Measurements from ENCODE around the gene PPP1R16B.
"Not testable (repeated sequence)": the region's sequence is repeated elsewhere in the genome, so short reads cannot be mapped to it uniquely, and the experiment has no call there.

Gene PPP1R16B

DNA sequence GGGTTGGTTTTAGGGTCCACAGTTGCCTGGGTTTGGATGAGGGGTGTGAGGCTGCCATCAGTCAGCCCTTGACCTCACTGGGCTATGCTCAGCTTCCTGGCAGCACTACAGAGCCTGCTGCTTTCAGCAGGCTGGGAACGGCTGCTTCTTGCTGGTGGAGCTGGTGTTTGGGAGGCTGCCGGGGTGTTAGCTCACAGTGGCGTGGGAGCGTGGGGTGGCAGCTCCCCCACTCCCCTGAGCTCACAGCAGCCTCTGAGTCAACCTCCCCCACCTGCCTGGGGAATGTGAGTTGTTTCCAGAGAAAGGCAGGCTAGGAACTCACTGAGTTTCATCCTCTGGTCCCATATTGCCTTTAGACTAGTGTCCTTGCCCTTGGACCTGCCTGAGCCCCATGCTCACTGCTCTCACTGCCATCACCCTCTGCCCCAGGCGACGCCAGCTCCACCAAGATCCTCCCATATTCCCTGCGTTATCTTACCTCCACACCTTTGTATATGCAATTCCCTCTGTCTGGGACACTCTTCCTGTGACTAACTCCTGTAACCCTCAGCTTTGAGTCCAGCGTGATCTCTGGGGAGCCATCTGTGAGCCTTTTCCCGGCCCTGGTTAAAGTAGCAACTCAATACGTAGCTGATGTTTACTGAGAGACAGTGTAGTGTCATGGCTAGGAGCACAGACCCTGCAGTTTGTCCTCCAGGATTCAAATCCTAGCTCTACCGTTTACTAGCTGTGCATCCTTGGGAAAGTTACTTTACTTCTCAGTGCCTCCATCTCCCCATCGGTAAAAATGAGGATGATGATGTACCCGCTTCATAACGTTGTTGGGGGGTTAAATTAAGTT is 34.8 kb downstream of the PPP1R16B start:
- FAIRE-seq (no peak), DNase-seq (ENCODE audit: insufficient read length, low spot score) (no peak)
- TF ChIP-seq POLR2A (IDR thresholded peaks at IDR 0.05; ENCODE audit: low read depth, low read length) = no peak

DNA sequence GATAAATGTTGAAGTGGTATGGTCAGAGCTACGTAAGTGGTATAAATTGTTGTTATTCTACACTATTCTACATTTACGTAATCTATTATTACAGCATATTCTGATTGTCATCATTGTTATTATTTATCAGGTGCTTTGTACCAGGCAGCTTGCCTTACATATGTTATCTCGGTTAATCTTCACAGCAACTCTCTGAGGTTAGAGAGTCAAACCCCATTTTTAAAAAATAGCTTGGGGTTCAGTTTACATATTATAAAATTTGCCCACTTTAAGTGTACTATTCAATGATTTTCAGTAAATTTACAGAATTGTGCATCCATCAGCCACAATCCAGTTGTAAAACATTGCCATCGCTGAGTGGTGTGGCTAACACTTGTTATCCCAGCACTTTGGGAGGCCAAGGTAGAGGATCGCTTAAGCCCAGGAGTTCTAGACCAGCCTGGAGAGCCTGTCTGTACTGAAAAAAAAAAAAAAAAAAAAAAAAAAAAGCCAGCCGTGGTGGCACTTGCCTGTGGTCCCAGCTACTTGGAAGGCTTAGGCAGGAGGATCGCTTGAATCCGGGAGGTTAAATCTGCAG is 35.5 kb downstream of the PPP1R16B start:
- TF ChIP-seq POLR2A (IDR thresholded peaks at IDR 0.05; ENCODE audit: low read depth, low read length) = no peak
- no peak for DNase-seq (ENCODE audit: insufficient read length, low spot score)
- FAIRE-seq = no peak

DNA sequence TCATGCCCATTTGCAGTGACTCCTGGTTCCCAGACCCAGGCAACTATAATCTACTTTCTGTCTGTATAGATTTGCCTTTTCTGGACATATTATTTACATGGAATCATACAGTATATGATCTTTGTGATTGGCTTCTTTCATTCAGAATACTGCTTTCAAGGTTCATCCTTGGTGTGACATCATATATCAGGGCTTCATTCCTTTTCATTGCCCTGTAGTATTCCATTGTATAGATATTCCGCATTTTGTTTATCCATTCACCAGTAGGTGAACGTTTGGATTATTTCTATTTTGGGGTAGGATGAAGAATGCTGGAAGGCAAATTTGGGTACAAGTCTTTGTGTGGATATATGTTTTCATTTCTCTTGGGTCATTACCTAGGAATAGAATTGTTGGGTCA is 36.1 kb downstream of the PPP1R16B start:
- no peak for FAIRE-seq
- TF ChIP-seq POLR2A (IDR thresholded peaks at IDR 0.05; ENCODE audit: low read depth, low read length) = no peak
- no peak for DNase-seq (ENCODE audit: insufficient read length, low spot score)

DNA sequence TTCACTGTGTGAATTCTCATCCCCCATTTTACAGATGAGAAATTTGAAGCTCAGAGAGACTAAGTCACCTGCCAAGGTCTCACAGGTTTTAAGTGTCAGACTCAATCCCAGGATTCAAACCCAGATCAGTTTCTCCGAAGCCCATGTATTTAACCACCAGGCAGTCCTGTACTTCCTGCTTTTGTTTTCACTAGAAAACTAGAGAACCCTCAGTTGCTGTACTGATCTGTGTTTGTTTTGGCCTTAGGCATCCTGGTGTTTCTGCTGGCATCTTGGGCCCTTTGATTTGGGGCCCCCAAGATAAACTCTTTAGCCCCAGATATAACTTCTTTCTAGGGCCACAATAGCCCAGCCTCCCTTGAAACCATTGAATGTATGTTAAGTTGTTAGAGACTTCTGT is 36.5 kb downstream of the PPP1R16B start:
- no peak for DNase-seq (ENCODE audit: insufficient read length, low spot score)
- TF ChIP-seq POLR2A (IDR thresholded peaks at IDR 0.05; ENCODE audit: low read depth, low read length) = no peak
- no peak for FAIRE-seq

DNA sequence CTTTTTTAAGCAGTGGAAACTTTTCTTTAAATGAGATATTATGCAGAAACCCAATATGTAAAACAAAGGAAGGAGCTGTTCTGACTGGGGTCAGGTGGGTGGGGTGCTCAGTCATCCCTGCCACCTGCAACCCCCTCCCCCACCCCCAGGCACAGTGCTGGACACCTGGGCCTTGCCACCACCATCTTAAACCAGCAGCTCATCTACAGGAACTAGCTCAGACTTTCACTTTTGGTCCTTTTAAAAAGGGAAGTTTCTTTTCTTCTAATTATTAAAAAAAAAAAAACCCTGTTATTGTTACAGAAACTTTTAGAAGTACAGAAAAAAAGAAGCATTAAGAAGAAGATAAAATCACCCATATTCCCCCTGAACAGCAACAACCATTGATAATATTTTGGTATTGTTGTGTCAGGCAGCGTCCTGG is 37.1 kb downstream of the PPP1R16B start:
- FAIRE-seq (no peak), DNase-seq (ENCODE audit: insufficient read length, low spot score) (no peak)
- no peak for TF ChIP-seq POLR2A (IDR thresholded peaks at IDR 0.05; ENCODE audit: low read depth, low read length)

DNA sequence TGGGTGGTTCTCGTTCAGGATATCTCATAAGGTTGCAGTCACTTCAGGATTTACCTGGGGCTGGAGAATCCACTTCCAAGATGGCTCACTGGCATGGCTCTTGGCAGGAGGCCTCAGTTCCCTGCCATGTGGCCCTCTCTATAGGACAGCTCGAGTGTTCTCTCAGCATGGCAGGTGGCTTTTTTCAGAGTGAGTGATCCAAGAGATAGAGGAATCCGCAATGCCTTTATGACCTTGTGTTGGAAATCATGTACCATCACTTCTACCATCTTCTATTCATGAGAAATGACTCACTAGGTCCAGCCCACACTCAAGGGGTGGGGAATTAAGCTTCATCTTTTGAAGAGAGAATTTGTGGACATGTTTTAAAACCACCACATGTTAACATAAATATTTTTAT is 37.8 kb downstream of the PPP1R16B start:
- no peak for TF ChIP-seq POLR2A (IDR thresholded peaks at IDR 0.05; ENCODE audit: low read depth, low read length)
- DNase-seq (ENCODE audit: insufficient read length, low spot score) (no peak), FAIRE-seq (no peak)

DNA sequence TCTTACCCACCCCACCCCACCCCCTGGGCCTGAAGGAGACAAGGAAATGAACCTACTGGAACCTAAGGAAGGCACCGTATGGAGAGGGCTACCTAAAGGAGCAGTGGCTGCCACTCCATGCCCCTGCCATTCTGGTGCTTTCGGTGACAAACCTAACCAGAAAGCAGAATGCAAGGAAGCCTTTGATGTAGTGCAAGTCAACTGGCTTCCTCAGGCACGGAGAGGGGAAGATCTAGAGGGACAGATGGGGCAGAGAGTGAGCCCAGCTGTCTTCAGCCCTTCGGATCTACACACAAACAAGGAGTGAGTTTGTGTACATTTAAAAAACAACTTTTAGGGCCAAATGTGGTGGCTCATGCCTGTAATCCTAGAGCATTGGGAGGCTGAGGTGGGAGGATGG is 39.5 kb downstream of the PPP1R16B start:
- TF ChIP-seq POLR2A (IDR thresholded peaks at IDR 0.05; ENCODE audit: low read depth, low read length) = no peak
- FAIRE-seq (no peak), DNase-seq (ENCODE audit: insufficient read length, low spot score) (no peak)

DNA sequence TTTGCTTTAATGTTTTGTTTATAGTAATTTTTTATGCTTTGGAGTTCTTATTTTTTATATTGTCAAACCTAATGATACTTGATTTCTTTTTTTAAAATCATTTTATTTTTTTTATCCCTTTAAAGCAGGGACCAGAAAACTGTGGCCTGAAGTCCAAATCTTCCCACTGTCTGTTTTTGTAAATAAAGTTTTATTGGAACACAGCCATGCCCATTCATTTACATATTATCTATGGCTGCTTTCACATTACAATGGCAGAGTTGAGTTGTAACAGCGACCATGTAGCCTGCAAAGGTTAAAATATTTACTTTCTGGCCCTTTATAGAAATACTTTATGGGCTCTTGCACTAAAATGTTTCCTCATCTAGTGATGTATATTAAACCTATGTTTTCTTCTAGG is 42.3 kb downstream of the PPP1R16B start:
- TF ChIP-seq POLR2A (IDR thresholded peaks at IDR 0.05; ENCODE audit: low read depth, low read length) = no peak
- FAIRE-seq (no peak), DNase-seq (ENCODE audit: insufficient read length, low spot score) (no peak)

DNA sequence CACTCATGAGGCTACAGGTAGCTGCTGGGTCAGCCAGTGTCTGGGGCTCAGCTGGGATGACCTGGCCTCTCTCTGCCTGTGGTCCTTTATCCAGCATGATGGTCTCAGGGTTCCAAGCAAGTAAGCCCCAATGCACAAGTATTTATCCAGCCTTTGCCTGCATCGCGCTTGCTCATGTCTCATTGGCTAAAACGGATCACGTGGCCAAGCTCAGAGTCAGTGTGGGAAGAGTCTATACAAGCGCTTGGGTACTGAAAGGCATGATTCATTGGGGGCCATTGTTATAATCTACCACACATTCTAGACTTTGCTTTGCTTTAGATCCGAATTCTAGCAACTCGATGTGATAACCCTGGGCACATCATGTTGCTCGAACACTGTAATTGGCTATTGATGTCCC is 48.3 kb downstream of the PPP1R16B start:
- TF ChIP-seq POLR2A (IDR thresholded peaks at IDR 0.05; ENCODE audit: low read depth, low read length) = no peak
- no peak for FAIRE-seq
- DNase-seq (ENCODE audit: insufficient read length, low spot score) = no peak

DNA sequence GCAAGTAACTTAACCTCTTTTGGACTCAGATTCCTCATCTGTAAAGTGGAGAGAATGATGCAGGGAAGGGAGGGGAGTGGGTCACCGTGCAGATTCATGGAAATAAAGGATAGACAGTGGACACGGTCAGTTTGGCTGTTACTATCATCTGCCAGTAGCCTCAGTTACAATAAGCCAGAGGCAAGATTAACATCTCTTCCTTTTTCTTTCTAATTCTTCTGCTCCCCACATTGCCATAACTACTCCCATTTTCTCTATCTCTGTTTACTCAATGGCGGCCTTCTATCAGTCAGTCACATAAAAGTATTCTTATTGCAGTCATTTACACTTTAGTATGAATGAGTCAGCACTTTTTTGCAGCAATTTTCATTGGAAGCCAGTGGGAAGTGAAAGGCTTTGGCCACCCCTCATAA is 49.2 kb downstream of the PPP1R16B start:
- no peak for TF ChIP-seq POLR2A (IDR thresholded peaks at IDR 0.05; ENCODE audit: low read depth, low read length)
- DNase-seq (ENCODE audit: insufficient read length, low spot score) (no peak), FAIRE-seq (no peak)

DNA sequence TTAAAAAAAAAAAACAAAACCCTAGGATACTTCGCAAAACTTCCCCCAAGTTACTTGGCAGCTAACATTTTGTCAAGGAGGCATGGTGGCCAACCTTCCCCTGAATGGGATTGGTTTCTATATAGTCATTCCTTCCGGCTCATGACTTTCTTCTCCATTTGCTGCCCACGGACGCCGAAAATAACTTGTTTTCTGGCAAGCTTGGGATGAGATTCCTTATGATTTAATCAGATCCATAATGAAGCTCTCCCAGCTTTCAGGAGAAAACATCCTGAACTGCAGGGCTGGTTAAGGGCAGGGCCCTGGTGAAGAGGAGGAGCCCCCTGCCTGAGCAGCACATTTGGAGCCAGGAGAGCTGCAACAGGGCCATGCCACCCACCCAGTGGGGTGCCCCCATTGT is 49.9 kb downstream of the PPP1R16B start:
- no peak for DNase-seq (ENCODE audit: insufficient read length, low spot score)
- TF ChIP-seq POLR2A (IDR thresholded peaks at IDR 0.05; ENCODE audit: low read depth, low read length) = no peak
- no peak for FAIRE-seq

DNA sequence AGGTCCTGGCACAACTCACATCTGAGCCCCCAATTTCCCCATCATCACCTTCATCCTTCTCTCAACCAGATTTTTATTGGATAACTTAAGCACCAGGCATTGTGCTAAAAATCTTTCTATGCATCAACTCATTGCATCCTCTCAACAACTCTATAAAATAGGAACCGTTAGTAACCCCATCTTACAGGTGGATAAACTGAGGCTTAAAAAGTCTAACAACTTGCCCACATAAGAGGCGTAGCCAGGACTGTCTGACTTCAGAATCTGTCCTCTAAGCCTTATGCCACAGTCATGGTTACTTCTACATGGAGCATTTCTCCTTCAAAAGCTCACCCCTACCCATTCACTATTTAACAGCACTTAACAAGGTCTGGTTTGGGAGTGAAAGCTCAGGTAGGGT is 51.1 kb downstream of the PPP1R16B start:
- no peak for TF ChIP-seq POLR2A (IDR thresholded peaks at IDR 0.05; ENCODE audit: low read depth, low read length)
- DNase-seq (ENCODE audit: insufficient read length, low spot score) (no peak), FAIRE-seq (no peak)

DNA sequence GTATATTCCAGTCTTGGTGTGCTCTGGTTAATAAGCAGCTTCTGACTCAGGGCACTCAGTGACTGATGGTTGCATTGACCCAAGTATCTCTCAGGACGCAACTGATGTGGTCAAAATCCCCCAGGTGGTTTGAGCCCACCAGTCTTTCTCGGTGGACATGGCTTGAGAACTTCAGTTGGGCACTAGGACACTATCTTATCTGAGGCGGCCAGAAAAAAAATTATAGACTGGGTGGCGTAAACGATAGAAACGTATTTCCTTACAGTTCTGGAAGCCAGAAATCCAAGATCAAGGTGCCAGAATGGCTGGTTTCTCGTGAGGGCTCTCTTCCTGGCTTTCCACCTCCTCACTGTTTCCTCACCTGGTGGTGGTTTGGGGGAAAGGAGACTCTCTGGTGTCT is 52.2 kb downstream of the PPP1R16B start:
- FAIRE-seq (no peak), DNase-seq (ENCODE audit: insufficient read length, low spot score) (no peak)
- no peak for TF ChIP-seq POLR2A (IDR thresholded peaks at IDR 0.05; ENCODE audit: low read depth, low read length)

DNA sequence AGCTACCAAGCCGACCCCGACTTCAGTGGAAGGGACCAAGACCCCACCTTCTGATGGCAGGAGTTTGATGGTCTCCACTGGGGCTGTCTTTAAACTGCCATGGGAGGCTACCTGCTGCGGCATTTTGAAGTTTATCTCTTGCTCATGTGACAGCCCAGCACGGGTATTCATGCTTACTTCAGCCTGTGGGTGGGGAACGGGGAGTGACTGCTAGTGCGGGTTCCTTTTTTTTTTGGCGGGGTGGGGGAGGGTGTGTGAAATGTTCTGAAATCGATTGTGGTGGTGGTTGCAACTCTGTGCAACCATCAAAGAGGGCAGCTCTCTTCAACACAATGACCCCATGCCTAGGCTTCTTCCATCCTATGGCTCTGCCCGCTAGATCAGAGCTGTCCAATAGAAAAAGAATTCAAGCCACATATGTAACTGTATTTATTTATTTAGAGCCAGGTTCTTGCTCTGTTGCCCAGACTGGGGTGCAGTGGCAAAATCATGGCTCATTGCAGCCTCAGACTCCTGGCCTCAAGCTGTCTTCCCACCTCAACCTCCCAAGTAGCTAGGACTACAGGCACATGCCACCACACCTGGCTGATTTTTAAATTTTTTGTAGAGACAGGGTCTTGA is 53.7 kb downstream of the PPP1R16B start:
- no peak for TF ChIP-seq POLR2A (IDR thresholded peaks at IDR 0.05; ENCODE audit: low read depth, low read length)
- FAIRE-seq = no peak

DNA sequence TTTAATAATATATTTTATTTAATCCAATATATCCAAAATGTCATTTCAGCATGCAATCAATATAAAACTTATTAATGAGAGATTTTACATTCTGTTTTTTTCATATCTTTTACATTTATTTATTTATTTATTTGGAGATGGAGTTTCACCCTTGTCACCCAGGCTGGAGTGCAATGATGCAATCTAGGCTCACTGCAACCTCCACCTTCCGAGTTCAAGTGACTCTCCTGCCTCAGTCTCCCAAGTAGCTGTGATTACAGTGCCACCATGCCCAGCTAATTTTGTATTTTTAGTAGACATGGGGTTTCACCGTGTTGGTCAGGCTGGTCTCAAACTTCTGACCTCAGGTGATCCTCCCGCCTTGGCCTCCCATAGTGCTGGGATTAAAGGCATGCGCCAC is 54.4 kb downstream of the PPP1R16B start:
- not testable (repeated sequence) for DNase-seq (ENCODE audit: insufficient read length, low spot score); FAIRE-seq

More for the DNA sequence above, 53.7 kb downstream of the PPP1R16B start:
- no peak for DNase-seq (ENCODE audit: insufficient read length, low spot score)

Data from H54 (cell line).